Endothelial cell of umbilical vein (primary cell): Measurements from ENCODE around the gene SERF1A. TPM values are rescaled to one million over a fixed set of nuclear protein-coding genes. Genes with fewer than 3 reads are reported as not detected.
"Not testable (repeated sequence)": the region's sequence is repeated elsewhere in the genome, so short reads cannot be mapped to it uniquely, and the experiment has no call there.

Experiments used
- Bru-seq: library from RNA; stranded (reverse); fragments of 400-500 nt; gene quantifications from one replicate; lab custom pipeline; 2021; lab: Mats Ljungman, UMichigan
- BruChase-seq, 2 experiments: library from RNA; stranded (reverse); fragments of 400-500 nt; gene quantifications; one replicate each; lab custom pipeline; 2021; lab: Mats Ljungman, UMichigan
- BruUV-seq: library from RNA; stranded (reverse); fragments of 400-500 nt; replicated peaks from 2 replicates; lab custom pipeline; 2021; lab: Mats Ljungman, UMichigan
- CTCF ChIA-PET: fragments of 300-600, 350-600 bp; sonication (Branson Sonifier 250); formaldehyde crosslinking; loops from one replicate; lab custom pipeline; 2021; ENCODE audit warnings: antibody characterized with exemption, inconsistent platforms; lab: Charles Lee
- POLR2A ChIA-PET: fragments of 300-600, 350-600 bp; sonication (Branson Sonifier 250); formaldehyde crosslinking; loops from one replicate; lab custom pipeline; 2021; ENCODE audit warnings: antibody characterized with exemption, inconsistent platforms; lab: Charles Lee
- DNase-seq: peaks from one replicate; pipeline ENCODE4 v3.0.0-alpha.2; 2011; ENCODE audit warnings: low read depth, low spot score
- FAIRE-seq: peaks from 2 replicates; lab custom pipeline; 2011; peaks lifted over from hg19 to GRCh38; lab: Jason Lieb, UNC
- H2AFZ ChIP-seq: 2 replicates; pipeline ENCODE4 v1.6.0; 2012; ENCODE audit warnings: low read depth, low read length, control low read depth, inconsistent platforms
- H3K27ac ChIP-seq: 2 replicates; pipeline ENCODE4 v1.5.1; 2011; ENCODE audit warnings: low read depth, mild to moderate bottlenecking, control low read depth, low read length, moderate library complexity; ENCODE audit not compliant: insufficient read depth
- H3K27me3 ChIP-seq, 2 experiments: 2 replicates each; pipeline versions ENCODE4 v1.6.0 to v1.6.1; 2011; ENCODE audit warnings: low read length in 2 of 2, mixed read lengths in 1 of 2; ENCODE audit not compliant: control insufficient read depth in 2 of 2, insufficient read depth in 2 of 2
- H3K36me3 ChIP-seq, 2 experiments: 2 replicates in 1 of 2; 3 replicates in 1 of 2; pipeline ENCODE4 v1.5.1; 2011; ENCODE audit warnings: low read length in 2 of 2, mild to moderate bottlenecking in 1 of 2, moderate library complexity in 1 of 2; ENCODE audit not compliant: control insufficient read depth in 2 of 2, insufficient read depth in 2 of 2; ENCODE audit errors: extremely low read depth in 1 of 2
- H3K4me1 ChIP-seq: 3 replicates; pipeline ENCODE4 v1.5.1; 2011; ENCODE audit warnings: mild to moderate bottlenecking, low read length; ENCODE audit not compliant: control insufficient read depth, insufficient read depth; ENCODE audit errors: extremely low read depth
- H3K4me2 ChIP-seq: 2 replicates; pipeline ENCODE4 v1.6.1; 2011; ENCODE audit warnings: low read length, control low read depth, mixed read lengths; ENCODE audit not compliant: insufficient read depth
- H3K4me3 ChIP-seq, 3 experiments: fragments of 200-600 bp in 1 of 3; sonication (generic), shearing (Covaris generic) in 1 of 3; replicated peaks in 1 of 3; 2 replicates each; pipeline ENCODE4 v1.5.1; 2011 to 2016; ENCODE audit warnings: control low read depth in 3 of 3, low read length in 3 of 3, mild to moderate bottlenecking in 2 of 3, inconsistent platforms in 1 of 3, low read depth in 1 of 3, moderate library complexity in 1 of 3; ENCODE audit not compliant: insufficient read depth in 1 of 3
- H3K79me2 ChIP-seq: 2 replicates; pipeline ENCODE4 v1.6.0; 2012; ENCODE audit warnings: low read length, inconsistent platforms; ENCODE audit not compliant: control insufficient read depth, insufficient read depth
- H3K9ac ChIP-seq: replicated peaks from 2 replicates; pipeline ENCODE3; 2011; ENCODE audit warnings: low read length, control low read depth; ENCODE audit not compliant: insufficient read depth; ENCODE audit errors: extremely low read depth
- H3K9me1 ChIP-seq: replicated peaks from 3 replicates; pipeline ENCODE4 v1.6.0; 2011; ENCODE audit warnings: mild to moderate bottlenecking, low read length; ENCODE audit not compliant: control insufficient read depth, insufficient read depth; ENCODE audit errors: extremely low read depth
- H3K9me3 ChIP-seq: replicated peaks from 2 replicates; pipeline ENCODE4 v1.5.1; 2012; ENCODE audit warnings: low read length, inconsistent platforms; ENCODE audit not compliant: control insufficient read depth, insufficient read depth
- H4K20me1 ChIP-seq: replicated peaks from 2 replicates; pipeline ENCODE3; 2011; ENCODE audit warnings: mild to moderate bottlenecking, low read length; ENCODE audit not compliant: control insufficient read depth, insufficient read depth; ENCODE audit errors: extremely low read depth
- dilution Hi-C: fragments of 300-500 bp; cut with MboI; formaldehyde crosslinking; loops from one replicate; pipeline ENCODE4 v1.15.0; 2019; ENCODE audit warnings: low sequenced_read_pairs; ENCODE audit not compliant: extremely low pct_ligation_motif_present
- intact Hi-C: fragments of 100-400 bp; cut with micrococcal nuclease; formaldehyde crosslinking; loops from one replicate; pipeline ENCODE4 v1.10.0; 2022
- long read RNA-seq: library from polyadenylated mRNA; stranded (forward); transcript quantifications from one replicate; pipeline ENCODE4 v2.0.0, GENCODE V29; 2021
- polyA minus RNA-seq, 3 experiments: library from RNA; depleted of rRNA, polyadenylated mRNA; stranded (reverse); fragments of >200 nt; gene quantifications; 1 replicate in 1 of 3; 2 replicates in 2 of 3; pipeline ENCODE4 v1.2.3, GENCODE V29; 2011
- polyA plus RNA-seq, 4 experiments: library from polyadenylated mRNA; depleted of rRNA in 3 of 4; stranded (reverse) in 3 of 4; unstranded in 1 of 4; fragments of >200 nt; gene quantifications; 2 replicates each; pipeline versions ENCODE4 v1.2.1 to v1.2.3, GENCODE V29; 2011 to 2012; ENCODE audit warnings: missing spikeins in 1 of 4
- total RNA-seq: library from RNA; stranded (reverse); gene quantifications from 2 replicates; pipeline ENCODE4 v1.2.3, GENCODE V29; 2021

The SERF1A gene
- total RNA-seq (5.1 and 6.7 TPM in 2 replicates), polyA plus RNA-seq (1.7 and 1.9 TPM in 2 replicates), polyA minus RNA-seq (1.2 and 1.4 TPM in 2 replicates), Bru-seq, nascent RNA (percentile 20 among the genes with signal in this experiment), BruChase-seq, experiment 1, labeled RNA remaining after a 6-hour chase (percentile 23 among the genes with signal in this experiment), BruChase-seq, experiment 2, labeled RNA remaining after a 2-hour chase (percentile 26 among the genes with signal in this experiment)
- 1.4 and 2.3 TPM in 2 replicates for polyA plus RNA-seq (2011; cell fraction: cytosol; rRNA removed)
- 1.5 and 3.2 TPM in 2 replicates for polyA plus RNA-seq (2011; cell fraction: nucleus; rRNA removed)
- 1.9 and 2.1 TPM in 2 replicates for polyA plus RNA-seq (2012)
- polyA minus RNA-seq (2011; cell fraction: cytosol; rRNA and poly(A)+ RNA removed) = 4.6 TPM
- polyA minus RNA-seq (2011; cell fraction: nucleus; rRNA and poly(A)+ RNA removed) = 4.4 and 5.5 TPM in 2 replicates
- long read RNA-seq, transcript SERF1A-201 (3 exons, 963 nt) = major isoform, 78 of 99 reads
- long read RNA-seq, transcript SERF1A-205 (3 exons, 663 nt) = minor isoform, 11 of 99 reads
- long read RNA-seq, transcript SERF1A-203 (2 exons, 632 nt) = minor isoform, 5 of 99 reads
- long read RNA-seq, partial matches to known transcripts = 2 of 99 reads
- long read RNA-seq, other reads (novel, unspliced or antisense) = 3 of 99 reads

GRCh38 chr5:70900533-70901271 is at the start of gene SERF1A:
TSS of gene SERF1A (plus strand) at chr5:70900669. CDS start at chr5:70900870, 201 bp downstream.
- H2AFZ ChIP-seq, DNase-seq, H3K79me2 ChIP-seq, H3K9ac ChIP-seq, BruUV-seq, H3K4me3 ChIP-seq, intact Hi-C loops, H3K27me3 ChIP-seq, H3K9me1 ChIP-seq, H4K20me1 ChIP-seq, H3K36me3 ChIP-seq, dilution Hi-C loops, H3K4me1 ChIP-seq, H3K27ac ChIP-seq, POLR2A ChIA-PET, H3K4me2 ChIP-seq, CTCF ChIA-PET, FAIRE-seq, H3K9me3 ChIP-seq: not testable (repeated sequence)

- H3K27me3 ChIP-seq, H3K36me3 ChIP-seq, dilution Hi-C loops, H4K20me1 ChIP-seq, BruUV-seq, DNase-seq, H2AFZ ChIP-seq, H3K9ac ChIP-seq, POLR2A ChIA-PET, FAIRE-seq, H3K4me2 ChIP-seq, intact Hi-C loops, H3K4me1 ChIP-seq, H3K9me3 ChIP-seq, H3K9me1 ChIP-seq, H3K4me3 ChIP-seq, H3K27ac ChIP-seq, CTCF ChIA-PET, H3K79me2 ChIP-seq: not testable (repeated sequence)
Observed at GRCh38 chr5:70866778-70867177, 33.7 kb upstream of the SERF1A start.

- CTCF ChIA-PET, H3K4me2 ChIP-seq, H3K9me3 ChIP-seq, H3K9me1 ChIP-seq, H3K9ac ChIP-seq, dilution Hi-C loops, H2AFZ ChIP-seq, POLR2A ChIA-PET, H4K20me1 ChIP-seq, intact Hi-C loops, BruUV-seq, H3K79me2 ChIP-seq, FAIRE-seq, H3K27ac ChIP-seq, DNase-seq, H3K27me3 ChIP-seq, H3K4me1 ChIP-seq, H3K36me3 ChIP-seq, H3K4me3 ChIP-seq: not testable (repeated sequence)
Observed at GRCh38 chr5:70870626-70871025, 29.8 kb upstream of the SERF1A start.
